CD4-positive, alpha-beta T cell treated with Interleukin-2 at 100 ng/mL for 4 hours (primary cell): ENCODE measurements around the gene PKN1.

Source experiments
- DNase-seq: peaks from one replicate; pipeline ENCODE4 v3.0.0-alpha.2; 2020; ENCODE audit warnings: low spot score

The PKN1 gene

DNA sequence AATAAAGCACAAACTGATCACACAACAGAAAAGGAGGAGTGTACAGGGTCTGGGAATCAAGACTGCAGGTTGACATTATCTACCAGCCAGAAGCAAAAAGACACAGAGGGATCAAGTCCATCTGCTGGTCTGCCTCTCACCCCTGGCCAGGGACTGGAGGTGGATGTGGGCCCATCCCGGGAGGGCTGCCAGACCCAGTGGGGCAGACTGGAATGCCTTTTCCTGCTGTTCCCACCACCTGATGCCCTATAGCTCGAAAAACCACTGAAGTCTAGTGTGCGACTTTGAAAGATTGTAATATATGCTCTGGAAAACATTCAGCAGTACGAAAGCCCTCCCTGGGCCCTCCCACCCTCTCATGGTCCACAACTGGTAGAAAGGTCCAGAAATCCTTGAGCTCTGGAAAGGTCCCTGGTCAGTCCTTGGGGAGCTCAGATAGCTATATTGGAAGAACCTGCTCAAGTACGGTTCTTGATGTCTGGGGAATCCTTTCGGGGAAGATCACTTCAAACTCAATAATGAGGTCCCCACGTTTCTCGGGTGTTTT is 82.5 kb downstream of the PKN1 start:
- no peak for DNase-seq

DNA sequence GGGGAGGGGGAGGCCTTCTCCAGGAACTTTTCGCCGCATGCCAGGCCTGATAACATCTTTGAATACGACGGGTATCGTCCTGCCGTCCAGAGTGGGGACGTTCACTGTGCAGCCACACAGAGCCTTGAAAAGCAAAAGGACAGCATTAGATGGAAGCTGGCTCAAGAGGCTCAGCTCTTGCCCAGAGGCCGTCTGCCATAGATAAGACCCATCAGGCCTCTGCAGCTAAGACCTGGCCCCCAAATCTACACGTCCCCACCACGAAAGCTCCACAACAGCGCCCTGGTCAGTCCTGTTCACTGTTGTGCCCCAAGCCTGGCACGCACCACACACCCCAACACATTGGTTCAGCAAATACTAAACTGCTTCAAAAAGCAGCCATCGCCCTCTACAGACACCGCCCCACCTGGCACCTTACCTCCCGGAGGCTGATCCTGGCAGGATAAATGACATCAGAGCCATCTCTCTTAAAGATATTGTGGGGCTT is 83.0 kb downstream of the PKN1 start:
- no peak for DNase-seq

DNA sequence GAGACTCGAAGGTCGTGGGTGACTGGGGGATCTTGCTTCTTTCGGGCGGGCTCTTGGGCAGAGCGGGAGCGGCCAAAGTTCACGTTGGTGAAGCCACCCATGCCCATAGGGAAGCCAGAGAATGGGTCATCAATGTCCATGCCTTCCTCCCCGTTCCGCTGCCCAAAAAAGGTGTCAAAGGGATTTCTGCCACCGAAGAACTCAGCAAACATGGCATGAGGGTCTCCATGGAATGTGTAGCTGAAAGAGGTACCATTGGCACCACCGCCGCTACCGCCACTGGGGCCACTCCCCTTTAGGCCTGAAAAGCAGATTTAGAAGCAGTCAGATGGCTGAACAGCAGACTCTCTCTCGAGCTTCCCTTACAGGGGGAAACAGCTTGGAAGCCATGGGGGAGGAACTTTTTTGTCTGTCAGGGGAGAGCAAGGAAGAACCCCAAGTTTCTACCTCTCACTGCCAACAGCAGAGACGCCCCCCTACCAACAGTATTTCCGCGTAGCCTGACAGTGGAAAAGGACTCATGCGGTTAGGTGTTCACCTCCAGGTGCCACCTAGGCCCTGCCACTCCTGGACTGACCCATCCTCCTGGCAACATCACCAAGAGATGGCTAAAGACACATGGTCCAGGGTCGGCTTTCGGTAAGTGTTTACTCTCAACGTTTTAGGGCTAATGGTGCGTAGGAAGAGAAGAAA is 83.8 kb downstream of the PKN1 start:
- no peak for DNase-seq

DNA sequence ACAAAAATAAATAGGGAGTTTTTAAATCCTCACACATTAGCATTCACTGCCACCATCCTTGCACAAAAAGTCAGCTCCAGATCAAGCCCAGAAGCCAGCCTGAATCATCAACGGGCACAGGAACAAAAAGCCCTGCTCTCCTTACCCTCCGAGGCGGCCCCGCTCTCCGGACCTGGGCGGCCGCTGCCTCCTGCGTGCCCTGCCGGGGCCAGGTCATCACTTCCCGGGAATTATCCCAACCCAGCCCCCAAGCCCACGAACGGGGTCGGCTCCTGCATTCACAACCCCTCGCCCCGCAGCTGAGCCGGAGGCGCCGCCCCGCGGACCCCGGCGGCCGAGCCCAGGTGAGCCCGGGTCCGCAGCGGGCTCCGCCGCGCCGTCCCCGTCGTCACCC is 84.3 kb downstream of the PKN1 start:
- DNase-seq: no peak

DNA sequence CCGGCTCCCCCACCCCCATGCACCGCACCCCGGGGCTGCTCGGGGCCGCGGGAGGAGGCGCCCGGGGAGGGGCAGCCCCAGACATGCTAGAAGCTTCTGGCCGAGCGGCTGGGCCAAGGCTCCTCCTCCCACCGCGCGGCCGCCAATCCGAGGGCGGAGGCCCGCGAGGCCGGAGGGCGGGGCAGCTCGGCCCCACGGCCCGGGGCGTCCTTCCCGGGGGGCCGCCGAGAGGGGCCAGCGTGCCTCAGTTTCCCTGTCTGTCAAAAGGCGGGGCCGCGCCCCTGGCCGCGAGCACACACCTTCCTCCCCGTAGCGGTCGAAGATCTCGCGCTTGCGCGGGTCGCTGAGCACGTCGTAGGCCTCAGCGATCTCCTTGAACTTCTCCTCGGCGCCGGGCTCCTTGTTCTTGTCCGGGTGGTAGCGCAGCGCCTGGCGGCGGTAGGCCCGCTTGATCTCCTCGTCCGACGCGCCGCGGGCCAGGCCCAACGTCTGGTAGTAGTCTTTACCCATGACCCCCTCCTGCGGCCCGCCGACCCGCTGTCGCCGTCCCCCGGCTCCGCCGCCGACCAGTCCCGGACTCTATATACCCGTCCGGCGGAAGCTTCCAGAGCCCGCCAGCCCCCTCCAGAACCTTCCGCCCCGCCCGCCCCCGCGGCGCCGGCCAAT is 84.9 kb downstream of the PKN1 start, which contains the start of gene DNAJB1:
TSS of gene DNAJB1 (minus strand) at position 558 of the 666 bp plus-strand sequence. CDS start at position 510, 48 bp downstream.
- DNase-seq: peak; percentile 60

DNA sequence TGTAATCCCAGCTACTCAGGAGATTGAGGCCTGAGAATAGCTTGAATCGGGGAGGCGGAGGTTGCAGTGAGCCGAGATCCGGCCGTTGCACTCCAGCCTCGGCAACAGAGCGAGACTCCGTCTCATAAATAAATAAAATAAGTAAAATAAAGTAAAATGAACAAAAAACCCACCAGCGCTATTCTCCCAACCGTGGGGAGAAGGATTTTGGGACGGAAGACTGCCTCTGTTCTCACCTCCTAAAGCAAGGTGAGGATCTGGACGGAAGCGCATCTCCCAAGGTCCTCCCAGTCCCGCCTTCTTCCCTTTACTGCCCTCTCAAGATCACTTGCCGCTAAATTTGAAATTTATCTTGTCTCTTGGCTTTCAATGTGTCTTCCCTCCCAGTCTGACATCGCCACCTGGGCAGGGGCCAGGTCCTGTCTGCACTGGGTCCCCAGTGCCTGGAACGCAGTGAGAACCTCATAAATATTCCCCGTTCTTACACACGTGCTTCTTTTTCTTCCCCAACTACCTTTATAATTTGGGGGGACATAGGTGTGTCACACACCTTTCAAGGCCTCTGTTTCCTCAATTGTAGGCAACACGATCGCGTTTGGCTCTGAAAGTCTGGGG is 86.2 kb downstream of the PKN1 start:
- DNase-seq: no peak

DNA sequence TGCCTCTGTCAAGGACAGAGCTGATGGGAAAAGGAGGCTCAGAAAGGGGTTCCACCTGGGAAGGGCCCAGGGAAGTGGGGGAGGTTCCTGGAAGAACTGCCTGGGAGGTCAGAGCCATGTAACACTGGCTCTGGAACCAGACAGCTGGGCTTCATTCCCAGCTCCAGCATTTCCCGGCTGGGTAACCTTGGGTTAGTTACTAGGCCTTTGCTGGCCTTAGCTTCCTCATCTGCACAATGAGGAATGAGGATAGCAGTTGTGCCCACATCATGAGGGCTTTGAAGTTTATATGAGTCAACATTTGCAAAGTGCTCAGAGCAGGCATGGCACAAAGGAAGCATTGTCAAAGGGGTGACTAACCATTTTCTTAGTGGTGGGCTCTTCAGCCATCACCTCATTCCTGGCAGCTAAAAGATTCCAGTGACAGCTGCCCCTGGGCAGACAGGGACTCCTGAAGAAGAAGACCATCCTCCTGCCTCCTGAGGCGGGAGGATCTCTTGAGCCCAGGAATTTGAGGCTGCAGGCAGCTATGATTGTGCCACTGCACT is 86.8 kb downstream of the PKN1 start:
- DNase-seq: peak; percentile 58

DNA sequence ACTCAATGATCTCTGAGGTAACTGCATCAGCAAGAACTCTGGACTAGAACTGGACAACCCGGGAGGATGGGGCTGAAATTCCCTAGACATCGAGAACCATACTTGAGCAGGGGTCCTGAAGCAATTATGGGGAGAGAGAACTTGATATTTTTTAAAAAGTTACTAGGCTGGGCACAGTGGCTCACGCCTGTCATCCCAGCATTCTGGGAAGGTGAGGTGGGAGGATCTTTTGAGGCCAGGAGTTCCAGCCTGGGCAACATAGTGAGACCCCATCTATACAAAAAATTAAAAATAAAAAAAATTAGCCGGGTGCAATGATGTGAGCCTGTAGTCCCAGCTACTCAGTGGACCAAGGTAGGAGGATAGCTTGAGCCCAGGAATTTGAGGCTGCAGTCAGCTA is 87.4 kb downstream of the PKN1 start:
- no peak for DNase-seq
